Erythroblast (primary cell): ENCODE data around the gene CYP27B1.
"Not testable (repeated sequence)": the region's sequence is repeated elsewhere in the genome, so short reads cannot be mapped to it uniquely, and the experiment has no call there.

Source experiments
- GATA1 ChIP-seq: IDR thresholded peaks from 2 replicates; pipeline ENCODE4 v1.6.1; 2011; ENCODE audit warnings: low read depth, mild to moderate bottlenecking, control low read depth, low read length, moderate library complexity
- POLR2A ChIP-seq: IDR thresholded peaks from 2 replicates; pipeline ENCODE4 v1.6.1; 2011; ENCODE audit warnings: mild to moderate bottlenecking, low read length

DNA sequence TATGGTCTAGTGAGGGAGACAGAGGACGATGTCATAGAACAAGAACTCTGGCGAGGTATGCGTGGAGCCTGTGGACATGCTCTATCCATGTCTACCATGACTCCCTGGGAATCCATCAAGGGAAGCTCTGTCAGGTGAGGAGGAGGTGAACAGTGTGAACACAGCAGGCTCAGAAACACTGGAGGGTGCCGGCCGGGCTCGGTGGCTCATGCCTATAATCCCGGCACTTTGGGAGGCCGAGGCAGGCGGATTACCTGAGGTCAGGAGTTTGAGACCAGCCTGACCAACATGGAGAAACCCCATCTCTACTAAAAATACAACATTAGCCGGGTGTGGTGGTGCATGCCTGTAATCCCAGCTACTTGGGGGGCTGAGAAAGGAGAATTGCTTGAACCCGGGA, 7.8 kb upstream of the CYP27B1 start:
- TF ChIP-seq POLR2A, GATA1: not testable (repeated sequence)
